Astrocyte (in vitro differentiated cells and primary cell): ENCODE results near the gene FAM78B.

Experiments used
- CTCF ChIP-seq: IDR thresholded peaks from 2 replicates; pipeline ENCODE4 v1.5.1; 2011; ENCODE audit warnings: low read depth, mild to moderate bottlenecking, inconsistent platforms, low read length, moderate library complexity; ENCODE audit not compliant: insufficient read depth
- EZH2 ChIP-seq: IDR thresholded peaks from 2 replicates; pipeline ENCODE4 v1.6.1; 2012; ENCODE audit warnings: mild to moderate bottlenecking, low read length, inconsistent platforms; ENCODE audit not compliant: insufficient read depth

- TF ChIP-seq CTCF (no peak), EZH2 (no peak)
These were observed 26.6 kb downstream of the FAM78B start for GRCh38 chr1:166140251-166140650.
